ENCODE measurements around the gene ANKRD29.

Gene ANKRD29

DNA sequence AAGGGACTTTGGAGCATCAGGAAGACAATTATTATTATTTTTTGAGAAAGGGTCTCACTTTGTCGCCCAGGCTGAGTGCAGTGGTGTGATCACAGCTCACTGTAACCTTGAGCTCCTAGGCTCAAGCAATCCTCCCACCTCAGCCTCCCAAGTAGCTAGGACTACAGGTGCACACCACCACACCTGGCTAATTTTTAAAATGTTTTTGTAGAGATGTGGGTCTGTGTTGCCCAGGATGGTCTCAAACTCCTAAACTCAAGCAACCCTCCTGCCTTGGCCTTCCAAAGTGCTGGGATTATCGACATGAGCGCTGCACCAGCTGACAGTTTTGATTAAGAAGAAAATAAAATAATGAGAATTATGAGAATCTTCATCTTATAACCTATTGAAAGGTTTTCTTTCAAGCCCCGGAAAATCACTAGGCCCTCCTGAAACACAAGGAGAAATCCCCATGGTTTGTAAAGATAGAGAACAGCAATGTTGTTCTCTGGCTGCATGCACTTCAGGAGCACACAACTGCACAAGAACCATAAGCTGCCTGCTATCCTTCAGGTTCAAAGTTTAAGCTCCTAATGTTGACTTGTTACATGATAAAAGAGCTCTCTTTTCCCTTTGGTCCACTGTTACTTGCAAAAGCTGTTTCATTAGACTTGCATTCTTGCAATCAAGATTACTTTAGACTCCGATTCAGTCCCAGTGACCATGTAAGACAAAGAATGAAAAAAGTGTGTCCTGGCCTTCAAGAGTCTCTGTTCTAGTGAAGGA, 93.2 kb downstream of the ANKRD29 start:
- no peak overlapping the region for H3K27ac ChIP-seq
- TF ChIP-seq, protein P1, sequence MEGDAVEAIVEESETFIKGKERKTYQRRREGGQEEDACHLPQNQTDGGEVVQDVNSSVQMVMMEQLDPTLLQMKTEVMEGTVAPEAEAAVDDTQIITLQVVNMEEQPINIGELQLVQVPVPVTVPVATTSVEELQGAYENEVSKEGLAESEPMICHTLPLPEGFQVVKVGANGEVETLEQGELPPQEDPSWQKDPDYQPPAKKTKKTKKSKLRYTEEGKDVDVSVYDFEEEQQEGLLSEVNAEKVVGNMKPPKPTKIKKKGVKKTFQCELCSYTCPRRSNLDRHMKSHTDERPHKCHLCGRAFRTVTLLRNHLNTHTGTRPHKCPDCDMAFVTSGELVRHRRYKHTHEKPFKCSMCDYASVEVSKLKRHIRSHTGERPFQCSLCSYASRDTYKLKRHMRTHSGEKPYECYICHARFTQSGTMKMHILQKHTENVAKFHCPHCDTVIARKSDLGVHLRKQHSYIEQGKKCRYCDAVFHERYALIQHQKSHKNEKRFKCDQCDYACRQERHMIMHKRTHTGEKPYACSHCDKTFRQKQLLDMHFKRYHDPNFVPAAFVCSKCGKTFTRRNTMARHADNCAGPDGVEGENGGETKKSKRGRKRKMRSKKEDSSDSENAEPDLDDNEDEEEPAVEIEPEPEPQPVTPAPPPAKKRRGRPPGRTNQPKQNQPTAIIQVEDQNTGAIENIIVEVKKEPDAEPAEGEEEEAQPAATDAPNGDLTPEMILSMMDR (IDR thresholded peaks at IDR 0.05; ENCODE audit: low read depth, low read length, missing control alignments): no peak
- H3K4me3 ChIP-seq (ENCODE audit: low read depth, low read length): no peak overlapping the region
- no peak for DNase-seq
- H3K36me3 ChIP-seq (replicated peaks): peaks cover 38% of the 10 kb centered on the region
- H3K27me3 ChIP-seq (replicated peaks): no peaks in the 10 kb centered on the region
- in situ Hi-C loops (cut with HindIII; ENCODE audit: low pct_ligation_motif_present, low sequenced_read_pairs): no loop called here

DNA sequence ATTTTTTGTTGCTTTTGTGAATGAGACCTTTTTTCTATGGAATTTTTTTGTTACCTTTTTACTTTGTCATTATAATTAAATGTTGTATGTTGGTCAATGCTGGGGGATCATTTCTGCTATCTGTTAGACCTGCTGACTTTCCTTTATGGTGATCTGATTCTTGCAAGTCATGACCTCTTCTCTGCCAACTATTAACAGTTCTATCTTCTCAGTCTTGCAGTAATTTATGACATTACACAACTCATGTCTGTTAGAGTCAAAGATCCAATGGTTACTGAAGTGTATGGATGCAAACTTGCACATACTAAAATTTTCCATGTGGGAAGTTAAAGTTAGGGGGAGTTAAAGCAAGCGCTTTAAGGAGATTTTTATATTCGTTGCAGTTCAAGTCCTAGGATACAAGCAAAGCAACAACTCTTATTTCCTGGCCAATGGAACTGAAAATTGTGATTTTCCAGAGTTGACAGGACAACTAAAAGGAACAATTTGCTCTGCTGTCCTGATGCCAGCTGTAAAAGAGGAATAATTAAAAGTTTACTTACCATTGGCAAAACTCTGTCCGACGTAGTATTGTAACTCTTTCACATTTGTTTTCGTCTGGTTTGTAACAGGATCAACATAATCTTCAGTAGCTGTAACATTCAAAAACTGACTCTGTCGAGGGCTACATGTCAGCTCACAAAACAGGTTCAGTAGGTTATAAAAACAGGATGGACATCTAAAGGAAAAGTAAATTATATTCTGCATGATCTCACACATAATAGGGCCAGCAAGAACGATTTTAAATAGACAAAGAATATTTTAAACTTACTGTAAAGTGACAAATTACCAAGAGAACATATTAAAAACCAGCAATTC, 94.2 kb downstream of the ANKRD29 start:
- H3K27ac ChIP-seq: no peak overlapping the region
- TF ChIP-seq, protein P1 (IDR thresholded peaks at IDR 0.05; ENCODE audit: low read depth, low read length, missing control alignments): no peak
- no peak overlapping the region for H3K4me3 ChIP-seq (ENCODE audit: low read depth, low read length)
- no peaks in the 10 kb centered on the region for H3K27me3 ChIP-seq (replicated peaks)
- no peak for DNase-seq
- peaks cover 40% of the 10 kb centered on the region for H3K36me3 ChIP-seq (replicated peaks)
- in situ Hi-C loops (cut with HindIII; ENCODE audit: low pct_ligation_motif_present, low sequenced_read_pairs): no loop called here

DNA sequence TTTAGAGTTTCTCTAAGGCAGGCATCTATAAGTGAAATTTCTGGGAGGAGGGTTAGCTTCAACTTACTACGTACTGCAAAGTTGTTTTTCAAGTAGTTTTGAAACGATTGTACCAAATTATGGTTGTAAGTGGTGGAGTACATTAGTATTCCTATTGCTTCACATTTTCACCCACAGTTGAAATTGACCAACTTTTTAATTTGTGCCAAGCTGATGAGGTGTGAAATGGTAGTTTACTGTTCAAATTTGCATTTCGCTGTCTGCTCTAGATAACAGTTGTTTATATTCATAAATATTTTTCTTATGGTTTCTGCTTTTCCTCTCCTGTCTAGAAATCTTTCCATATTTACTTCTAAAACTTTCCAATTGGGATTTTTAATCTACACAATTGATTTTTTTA, 95.0 kb downstream of the ANKRD29 start:
- no peak for DNase-seq
- no peak overlapping the region for H3K4me3 ChIP-seq (ENCODE audit: low read depth, low read length)
- in situ Hi-C loops (cut with HindIII; ENCODE audit: low pct_ligation_motif_present, low sequenced_read_pairs): no loop called here
- H3K27me3 ChIP-seq (replicated peaks): no peaks in the 10 kb centered on the region
- peaks cover 32% of the 10 kb centered on the region for H3K36me3 ChIP-seq (replicated peaks)
- no peak overlapping the region for H3K27ac ChIP-seq
- TF ChIP-seq, protein P1 (IDR thresholded peaks at IDR 0.05; ENCODE audit: low read depth, low read length, missing control alignments): no peak

DNA sequence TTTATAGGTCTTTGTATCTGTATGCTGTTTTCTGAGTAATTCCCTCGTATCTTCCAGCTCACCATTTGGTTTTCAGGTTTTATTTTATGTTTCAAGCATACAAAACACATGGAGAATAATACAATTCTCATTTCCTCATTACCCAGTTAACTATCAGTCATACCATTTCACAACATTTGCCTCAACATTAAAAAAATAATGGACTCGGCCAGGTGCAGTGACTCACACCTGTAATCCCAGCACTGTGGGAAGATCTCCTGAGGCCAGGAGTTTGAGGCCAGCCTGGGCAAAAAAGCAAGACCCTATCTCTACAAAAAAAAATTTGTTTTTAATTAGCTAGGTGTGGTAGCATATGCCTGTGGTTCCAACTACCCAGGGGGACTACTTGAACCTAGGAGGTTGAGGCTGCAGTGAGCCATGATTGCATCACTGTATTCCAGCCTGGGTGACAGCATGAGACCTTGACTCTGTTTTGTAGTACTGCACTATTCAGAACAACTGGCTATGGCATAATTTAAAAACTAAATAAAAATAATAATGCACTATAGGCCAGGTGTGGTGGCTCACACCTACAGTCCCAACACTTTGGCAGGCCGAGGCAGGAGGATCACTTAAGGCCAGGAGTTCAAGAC, 96.7 kb downstream of the ANKRD29 start:
- in situ Hi-C loops (cut with HindIII; ENCODE audit: low pct_ligation_motif_present, low sequenced_read_pairs): no loop called here

DNA sequence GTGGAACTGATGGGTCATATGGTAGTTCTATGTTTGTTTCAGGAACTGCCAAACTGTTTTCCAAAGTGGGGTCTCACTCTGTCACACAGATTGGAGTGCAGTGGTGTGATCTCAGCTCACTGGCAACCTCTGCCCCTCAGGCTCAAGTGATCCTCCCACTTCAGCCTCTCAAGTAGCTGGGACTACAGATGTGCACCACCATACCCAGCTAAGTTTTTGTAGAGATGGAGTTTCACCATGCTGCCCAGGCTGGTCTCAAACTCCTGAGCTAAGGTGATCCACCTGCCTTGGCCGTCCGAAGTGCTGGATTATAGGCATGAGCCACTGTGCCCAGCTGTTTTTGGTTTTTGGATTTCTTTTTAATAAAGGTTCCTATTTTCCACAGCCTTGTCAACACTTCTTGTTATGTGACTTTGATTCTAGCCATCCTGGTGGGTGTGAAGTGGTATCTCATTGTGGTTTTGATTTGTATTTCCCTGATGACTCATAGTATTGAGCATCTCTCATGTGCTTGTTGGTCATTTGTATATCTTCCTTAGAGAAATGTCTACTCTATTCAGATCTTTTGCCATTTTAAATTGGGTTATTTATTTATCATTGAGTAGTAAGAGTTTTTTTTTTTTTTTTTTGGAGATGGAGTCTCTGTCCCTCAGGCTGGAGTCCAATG, 99.2 kb downstream of the ANKRD29 start:
- no peak overlapping the region for H3K4me3 ChIP-seq (ENCODE audit: low read depth, low read length)
- no peaks in the 10 kb centered on the region for H3K27me3 ChIP-seq (replicated peaks)
- DNase-seq: peak; percentile 77
- in situ Hi-C loops (cut with HindIII; ENCODE audit: low pct_ligation_motif_present, low sequenced_read_pairs): no loop called here
- peaks cover 35% of the 10 kb centered on the region for H3K36me3 ChIP-seq (replicated peaks)
- TF ChIP-seq, protein P1 (IDR thresholded peaks at IDR 0.05; ENCODE audit: low read depth, low read length, missing control alignments): no peak
- peak overlapping the region; percentile 9 for H3K27ac ChIP-seq

More for the DNA sequence above, 96.7 kb downstream of the ANKRD29 start:
- DNase-seq: no peak
- Histone ChIP-seq H3K27me3 (replicated peaks) (no peaks in the 10 kb centered on the region), H3K27ac (no peak overlapping the region), H3K36me3 (replicated peaks) (peaks cover 37% of the 10 kb centered on the region), H3K4me3 (ENCODE audit: low read depth, low read length) (no peak overlapping the region)
- TF ChIP-seq, protein P1 (IDR thresholded peaks at IDR 0.05; ENCODE audit: low read depth, low read length, missing control alignments): no peak
